Measurements from ENCODE around the gene IGSF9B. TPM values are rescaled to one million over a fixed set of nuclear protein-coding genes. Genes with fewer than 3 reads are reported as not detected.

IGSF9B gene
- total RNA-seq, 1 experiment from 2014 or later = 2.2 TPM

DNA sequence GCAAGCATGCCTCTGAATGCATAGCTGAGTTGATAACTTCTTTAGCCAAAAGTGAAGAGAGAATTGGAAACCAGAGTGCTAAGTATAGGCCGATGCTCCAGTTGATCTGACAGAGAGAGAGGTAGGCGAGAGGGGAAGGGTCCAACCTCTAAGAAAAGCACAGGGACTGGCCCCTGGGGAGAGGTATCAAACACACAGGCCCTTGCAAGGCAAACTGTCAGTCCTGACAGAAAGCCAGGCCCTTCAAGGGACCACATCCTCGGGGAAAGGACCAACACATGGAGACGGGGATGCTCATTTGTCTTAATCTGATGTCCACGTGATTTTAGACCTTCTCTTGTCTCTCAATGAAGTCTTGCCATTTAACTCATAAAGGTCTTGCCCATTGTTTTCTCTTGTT, 67.6 kb downstream of the IGSF9B start:
- CTCF ChIA-PET = no interaction called here
- Histone ChIP-seq H3K4me3 (ENCODE audit: low read depth in 2 of 2, low read length in 2 of 2) (no peak overlapping the region), H3K27ac (ENCODE audit: low read length) (no peak overlapping the region), H3K9me3 (ENCODE audit: control insufficient read depth, insufficient read depth, low read depth, low read length) (no peaks in the 10 kb centered on the region), H3K36me3 (ENCODE audit: control insufficient read depth, insufficient read depth, low read length) (no peaks in the 10 kb centered on the region), H3K4me1 (ENCODE audit: control insufficient read depth, insufficient read depth, low read length) (no peaks in the 10 kb centered on the region), H3K27me3 (ENCODE audit: control insufficient read depth, insufficient read depth, low read length) (peaks cover 12% of the 10 kb centered on the region)
- ATAC-seq (no peak), DNase-seq (ENCODE audit: low read depth, low spot score) (no peak)
- in situ Hi-C loops (cut with HindIII; ENCODE audit: low pct_unique_long_range_greater_than_20kb, low sequenced_read_pairs) = no loop called here
- intact Hi-C loops (cut with micrococcal nuclease; ENCODE audit: unreplicated experiment) = no loop called here
- BruUV-seq (replicated peaks) = no TSS peak
- TF ChIP-seq, protein P1, sequence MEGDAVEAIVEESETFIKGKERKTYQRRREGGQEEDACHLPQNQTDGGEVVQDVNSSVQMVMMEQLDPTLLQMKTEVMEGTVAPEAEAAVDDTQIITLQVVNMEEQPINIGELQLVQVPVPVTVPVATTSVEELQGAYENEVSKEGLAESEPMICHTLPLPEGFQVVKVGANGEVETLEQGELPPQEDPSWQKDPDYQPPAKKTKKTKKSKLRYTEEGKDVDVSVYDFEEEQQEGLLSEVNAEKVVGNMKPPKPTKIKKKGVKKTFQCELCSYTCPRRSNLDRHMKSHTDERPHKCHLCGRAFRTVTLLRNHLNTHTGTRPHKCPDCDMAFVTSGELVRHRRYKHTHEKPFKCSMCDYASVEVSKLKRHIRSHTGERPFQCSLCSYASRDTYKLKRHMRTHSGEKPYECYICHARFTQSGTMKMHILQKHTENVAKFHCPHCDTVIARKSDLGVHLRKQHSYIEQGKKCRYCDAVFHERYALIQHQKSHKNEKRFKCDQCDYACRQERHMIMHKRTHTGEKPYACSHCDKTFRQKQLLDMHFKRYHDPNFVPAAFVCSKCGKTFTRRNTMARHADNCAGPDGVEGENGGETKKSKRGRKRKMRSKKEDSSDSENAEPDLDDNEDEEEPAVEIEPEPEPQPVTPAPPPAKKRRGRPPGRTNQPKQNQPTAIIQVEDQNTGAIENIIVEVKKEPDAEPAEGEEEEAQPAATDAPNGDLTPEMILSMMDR (IDR thresholded peaks at IDR 0.05) = no peak
- no peak for TF ChIP-seq SIN3A (IDR thresholded peaks at IDR 0.05; ENCODE audit: borderline replicate concordance, insufficient read depth, low read depth, low read length)
- TF ChIP-seq, protein P2, sequence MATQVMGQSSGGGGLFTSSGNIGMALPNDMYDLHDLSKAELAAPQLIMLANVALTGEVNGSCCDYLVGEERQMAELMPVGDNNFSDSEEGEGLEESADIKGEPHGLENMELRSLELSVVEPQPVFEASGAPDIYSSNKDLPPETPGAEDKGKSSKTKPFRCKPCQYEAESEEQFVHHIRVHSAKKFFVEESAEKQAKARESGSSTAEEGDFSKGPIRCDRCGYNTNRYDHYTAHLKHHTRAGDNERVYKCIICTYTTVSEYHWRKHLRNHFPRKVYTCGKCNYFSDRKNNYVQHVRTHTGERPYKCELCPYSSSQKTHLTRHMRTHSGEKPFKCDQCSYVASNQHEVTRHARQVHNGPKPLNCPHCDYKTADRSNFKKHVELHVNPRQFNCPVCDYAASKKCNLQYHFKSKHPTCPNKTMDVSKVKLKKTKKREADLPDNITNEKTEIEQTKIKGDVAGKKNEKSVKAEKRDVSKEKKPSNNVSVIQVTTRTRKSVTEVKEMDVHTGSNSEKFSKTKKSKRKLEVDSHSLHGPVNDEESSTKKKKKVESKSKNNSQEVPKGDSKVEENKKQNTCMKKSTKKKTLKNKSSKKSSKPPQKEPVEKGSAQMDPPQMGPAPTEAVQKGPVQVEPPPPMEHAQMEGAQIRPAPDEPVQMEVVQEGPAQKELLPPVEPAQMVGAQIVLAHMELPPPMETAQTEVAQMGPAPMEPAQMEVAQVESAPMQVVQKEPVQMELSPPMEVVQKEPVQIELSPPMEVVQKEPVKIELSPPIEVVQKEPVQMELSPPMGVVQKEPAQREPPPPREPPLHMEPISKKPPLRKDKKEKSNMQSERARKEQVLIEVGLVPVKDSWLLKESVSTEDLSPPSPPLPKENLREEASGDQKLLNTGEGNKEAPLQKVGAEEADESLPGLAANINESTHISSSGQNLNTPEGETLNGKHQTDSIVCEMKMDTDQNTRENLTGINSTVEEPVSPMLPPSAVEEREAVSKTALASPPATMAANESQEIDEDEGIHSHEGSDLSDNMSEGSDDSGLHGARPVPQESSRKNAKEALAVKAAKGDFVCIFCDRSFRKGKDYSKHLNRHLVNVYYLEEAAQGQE (IDR thresholded peaks at IDR 0.05; ENCODE audit: insufficient read depth in 1 of 2, low read depth in 2 of 2, low read length in 1 of 2) = no peak
- no peak for TF ChIP-seq POLR2AphosphoS5 (IDR thresholded peaks at IDR 0.05; ENCODE audit: low read depth, low read length)
- TF ChIP-seq TCF7L2 (IDR thresholded peaks at IDR 0.05; ENCODE audit: low read depth, low read length) = no peak
- POLR2A ChIA-PET = no interaction called here

DNA sequence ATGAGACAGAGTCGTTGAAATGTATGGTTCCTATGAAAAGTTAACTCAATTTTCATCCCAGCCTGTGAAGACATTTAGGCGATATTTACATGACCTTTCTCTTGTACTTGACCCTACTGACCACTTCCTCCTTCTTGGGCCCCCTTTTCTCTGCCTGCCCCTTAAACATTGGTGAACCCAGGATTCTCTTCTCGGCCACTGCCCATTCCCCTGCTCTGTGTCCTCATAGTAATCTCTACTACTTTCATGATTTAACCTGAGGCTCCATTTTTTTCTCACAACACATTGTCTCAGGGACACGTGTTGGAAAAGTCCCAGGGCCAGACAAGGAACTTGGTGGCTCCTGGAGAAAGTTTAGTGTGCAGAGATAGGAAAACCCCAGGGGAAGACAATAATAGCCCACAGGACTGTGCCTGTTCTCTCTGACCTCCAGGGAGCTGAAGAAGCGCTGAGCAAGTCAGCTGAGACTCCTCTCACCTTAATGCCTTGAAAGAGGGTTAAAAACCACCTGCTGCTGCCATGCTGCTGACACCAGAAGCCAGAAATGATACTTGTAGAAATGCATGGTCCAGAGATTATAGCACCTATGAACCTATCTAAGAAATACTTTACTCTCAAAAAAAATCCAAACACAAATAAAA, 69.0 kb downstream of the IGSF9B start:
- TF ChIP-seq SIN3A (IDR thresholded peaks at IDR 0.05; ENCODE audit: borderline replicate concordance, insufficient read depth, low read depth, low read length) = no peak
- TF ChIP-seq, protein P2 (IDR thresholded peaks at IDR 0.05; ENCODE audit: insufficient read depth in 1 of 2, low read depth in 2 of 2, low read length in 1 of 2) = no peak
- TF ChIP-seq, protein P1 (IDR thresholded peaks at IDR 0.05) = no peak
- TF ChIP-seq POLR2AphosphoS5 (IDR thresholded peaks at IDR 0.05; ENCODE audit: low read depth, low read length) = no peak
- BruUV-seq (replicated peaks) = no TSS peak

More for the DNA sequence above, 69.0 kb downstream of the IGSF9B start:
- H3K4me1 ChIP-seq (ENCODE audit: control insufficient read depth, insufficient read depth, low read length) = no peaks in the 10 kb centered on the region
- ATAC-seq (no peak), DNase-seq (ENCODE audit: low read depth, low spot score) (no peak)
- H3K4me3 ChIP-seq (ENCODE audit: low read depth in 2 of 2, low read length in 2 of 2) = no peak overlapping the region
- ChIA-PET POLR2A (no interaction called here), CTCF (no interaction called here)
- in situ Hi-C loops (cut with HindIII; ENCODE audit: low pct_unique_long_range_greater_than_20kb, low sequenced_read_pairs) (no loop called here), intact Hi-C loops (cut with micrococcal nuclease; ENCODE audit: unreplicated experiment) (no loop called here)
- H3K27me3 ChIP-seq (ENCODE audit: control insufficient read depth, insufficient read depth, low read length) = peaks cover 12% of the 10 kb centered on the region
- no peaks in the 10 kb centered on the region for H3K36me3 ChIP-seq (ENCODE audit: control insufficient read depth, insufficient read depth, low read length)
- no peak overlapping the region for H3K27ac ChIP-seq (ENCODE audit: low read length)
- no peaks in the 10 kb centered on the region for H3K9me3 ChIP-seq (ENCODE audit: control insufficient read depth, insufficient read depth, low read depth, low read length)

Data from Panc1 (cell line).